Neural crest cell (in vitro differentiated cells): ENCODE measurements around the gene ISL1. TPM values are rescaled to one million over a fixed set of nuclear protein-coding genes. Genes with fewer than 3 reads are reported as not detected.

Experiments used
- DNase-seq: peaks from one replicate; pipeline ENCODE4 v3.0.0; 2021; ENCODE audit warnings: low read depth, mixed read lengths, low spot score
- H3K27ac Mint-ChIP-seq: one replicate; pipeline ENCODE4 v1.8.0; 2021; ENCODE audit warnings: mild to moderate bottlenecking, mixed read lengths; ENCODE audit not compliant: unreplicated experiment
- H3K27me3 Mint-ChIP-seq: 2 replicates; pipeline ENCODE4 v1.8.0; 2021; ENCODE audit warnings: low read depth, mild to moderate bottlenecking, mixed read lengths
- H3K36me3 Mint-ChIP-seq: 2 replicates; pipeline ENCODE4 v1.8.0; 2021; ENCODE audit warnings: low read depth, mild to moderate bottlenecking, mixed read lengths
- H3K4me1 Mint-ChIP-seq: 2 replicates; pipeline ENCODE4 v1.8.0; 2021; ENCODE audit warnings: mixed read lengths
- H3K4me3 Mint-ChIP-seq: one replicate; pipeline ENCODE4 v1.8.0; 2021; ENCODE audit warnings: mild to moderate bottlenecking, mixed read lengths
- H3K9me3 Mint-ChIP-seq: 2 replicates; pipeline ENCODE4 v1.8.0; 2021; ENCODE audit warnings: mixed read lengths
- long read RNA-seq: library from polyadenylated mRNA; unstranded; transcript quantifications from one replicate; pipeline ENCODE4 v2.0.0, GENCODE V29; 2020
- total RNA-seq: library from RNA; stranded (reverse); gene quantifications from 2 replicates; pipeline ENCODE4 v1.2.1, GENCODE V29; 2021
- TF ChIP-seq, protein P1 (sequence below): fragments of 200-600 bp; sonication (generic); conservative IDR thresholded peaks from 2 replicates; pipeline ENCODE4 v1.5.0; 2021; ENCODE audit warnings: antibody characterized with exemption, mild to moderate bottlenecking

ISL1 gene
- 9.4 and 9.8 TPM in 2 replicates for total RNA-seq
- long read RNA-seq, transcript ISL1-201 (6 exons, 2,459 nt), result major isoform, 37 of 47 reads
- long read RNA-seq, partial matches to known transcripts, result 5 of 47 reads
- long read RNA-seq, other reads (novel, unspliced or antisense), result 4 of 47 reads

DNA sequence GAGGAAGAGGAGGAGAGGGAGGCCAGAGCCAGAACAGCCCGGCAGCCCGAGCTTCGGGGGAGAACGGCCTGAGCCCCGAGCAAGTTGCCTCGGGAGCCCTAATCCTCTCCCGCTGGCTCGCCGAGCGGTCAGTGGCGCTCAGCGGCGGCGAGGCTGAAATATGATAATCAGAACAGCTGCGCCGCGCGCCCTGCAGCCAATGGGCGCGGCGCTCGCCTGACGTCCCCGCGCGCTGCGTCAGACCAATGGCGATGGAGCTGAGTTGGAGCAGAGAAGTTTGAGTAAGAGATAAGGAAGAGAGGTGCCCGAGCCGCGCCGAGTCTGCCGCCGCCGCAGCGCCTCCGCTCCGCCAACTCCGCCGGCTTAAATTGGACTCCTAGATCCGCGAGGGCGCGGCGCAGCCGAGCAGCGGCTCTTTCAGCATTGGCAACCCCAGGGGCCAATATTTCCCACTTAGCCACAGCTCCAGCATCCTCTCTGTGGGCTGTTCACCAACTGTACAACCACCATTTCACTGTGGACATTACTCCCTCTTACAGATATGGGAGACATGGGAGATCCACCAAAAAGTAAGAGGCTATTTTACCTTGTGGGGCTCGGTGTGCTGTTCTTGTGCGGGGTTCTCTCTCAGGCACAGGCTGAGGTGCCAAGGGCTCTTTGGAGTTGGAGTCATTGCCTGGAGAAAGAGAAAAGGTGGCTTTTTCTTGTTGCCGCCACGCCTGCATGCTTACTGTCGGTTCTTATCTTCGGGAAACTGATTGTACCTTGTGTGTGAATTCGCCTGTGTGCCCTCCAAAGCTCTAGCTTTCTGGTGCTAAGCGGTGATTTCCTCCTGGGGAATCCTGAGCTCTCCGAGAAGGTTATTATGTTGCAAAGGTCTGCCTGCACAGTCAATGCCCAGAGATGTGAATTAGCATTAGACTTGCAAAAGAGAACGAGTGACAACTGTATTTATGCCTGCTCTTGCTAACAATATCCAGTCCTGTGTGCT lies at the start of gene ISL1:
ISL1 (plus strand) TSS at position 318 of the 991 bp plus-strand sequence; CDS start at position 542, 224 bp downstream.
- DNase-seq, result peak; percentile 71
- Mint-ChIP-seq H3K27ac (no peak within 1 kb of the TSS), H3K36me3 (peaks cover 2% of the 10 kb centered on the region), H3K4me1 (peaks cover 29% of the 10 kb centered on the region), H3K27me3 (peaks cover 100% of the 10 kb centered on the region), H3K4me3 (peak within 1 kb of the TSS; percentile 89), H3K9me3 (no peaks in the 10 kb centered on the region)
- TF ChIP-seq, protein P1, sequence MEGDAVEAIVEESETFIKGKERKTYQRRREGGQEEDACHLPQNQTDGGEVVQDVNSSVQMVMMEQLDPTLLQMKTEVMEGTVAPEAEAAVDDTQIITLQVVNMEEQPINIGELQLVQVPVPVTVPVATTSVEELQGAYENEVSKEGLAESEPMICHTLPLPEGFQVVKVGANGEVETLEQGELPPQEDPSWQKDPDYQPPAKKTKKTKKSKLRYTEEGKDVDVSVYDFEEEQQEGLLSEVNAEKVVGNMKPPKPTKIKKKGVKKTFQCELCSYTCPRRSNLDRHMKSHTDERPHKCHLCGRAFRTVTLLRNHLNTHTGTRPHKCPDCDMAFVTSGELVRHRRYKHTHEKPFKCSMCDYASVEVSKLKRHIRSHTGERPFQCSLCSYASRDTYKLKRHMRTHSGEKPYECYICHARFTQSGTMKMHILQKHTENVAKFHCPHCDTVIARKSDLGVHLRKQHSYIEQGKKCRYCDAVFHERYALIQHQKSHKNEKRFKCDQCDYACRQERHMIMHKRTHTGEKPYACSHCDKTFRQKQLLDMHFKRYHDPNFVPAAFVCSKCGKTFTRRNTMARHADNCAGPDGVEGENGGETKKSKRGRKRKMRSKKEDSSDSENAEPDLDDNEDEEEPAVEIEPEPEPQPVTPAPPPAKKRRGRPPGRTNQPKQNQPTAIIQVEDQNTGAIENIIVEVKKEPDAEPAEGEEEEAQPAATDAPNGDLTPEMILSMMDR, result no peak

DNA sequence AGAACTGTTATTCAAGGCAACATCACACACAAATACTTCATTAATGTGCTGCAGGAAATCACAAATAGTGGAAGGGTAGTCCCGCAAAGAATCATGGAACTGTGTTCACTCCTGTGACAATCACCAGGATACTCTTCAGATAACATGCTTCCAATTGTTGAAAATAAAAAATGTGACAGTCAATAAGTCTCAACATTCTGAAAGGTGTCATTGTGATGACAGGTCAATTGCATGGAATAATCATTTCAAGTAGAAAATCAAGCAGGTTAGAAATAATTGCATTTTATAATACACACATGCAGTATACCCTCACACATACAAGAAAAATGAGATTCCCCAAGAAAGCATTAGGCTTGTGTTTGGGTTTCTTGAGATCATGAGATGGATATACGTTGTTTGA lies 46.4 kb upstream of the ISL1 start:
- DNase-seq, result no peak
- Mint-ChIP-seq H3K27ac (no peak overlapping the region), H3K36me3 (no peaks in the 10 kb centered on the region), H3K4me1 (no peaks in the 10 kb centered on the region), H3K27me3 (no peaks in the 10 kb centered on the region), H3K4me3 (no peak overlapping the region), H3K9me3 (peaks cover 3% of the 10 kb centered on the region)
- TF ChIP-seq, protein P1, result no peak

DNA sequence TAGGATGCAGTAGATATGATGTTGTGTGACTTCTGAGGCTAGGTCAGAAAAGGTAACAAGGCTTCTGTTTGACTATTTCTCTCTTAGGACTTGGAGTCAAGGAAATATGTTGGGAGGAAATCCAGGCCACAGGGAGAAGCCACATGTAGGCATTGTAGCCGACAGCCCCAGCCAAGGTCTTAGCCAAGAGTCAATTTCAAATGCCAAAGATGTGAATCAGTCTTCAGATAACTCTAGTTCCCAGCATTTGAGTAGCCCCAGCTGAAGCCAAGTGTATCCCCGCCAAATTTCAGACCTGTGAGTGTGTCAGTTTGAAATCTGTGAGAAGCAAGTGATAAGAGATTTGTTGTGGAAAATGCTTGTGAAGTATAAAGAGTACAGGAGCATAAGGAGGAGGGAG lies 38.1 kb upstream of the ISL1 start:
- DNase-seq, result no peak
- H3K27ac Mint-ChIP-seq, result no peak overlapping the region
- H3K4me3 Mint-ChIP-seq, result no peak overlapping the region
- H3K36me3 Mint-ChIP-seq, result peaks cover 4% of the 10 kb centered on the region
- TF ChIP-seq, protein P1, result no peak
- peaks cover 7% of the 10 kb centered on the region for H3K27me3 Mint-ChIP-seq
- H3K4me1 Mint-ChIP-seq, result no peaks in the 10 kb centered on the region
- H3K9me3 Mint-ChIP-seq, result peaks cover 9% of the 10 kb centered on the region

GRCh38 chr5:51347157-51347556 lies 36.1 kb upstream of the ISL1 start:
- DNase-seq, result no peak
- TF ChIP-seq, protein P1, result no peak
- no peak overlapping the region for H3K27ac Mint-ChIP-seq
- peaks cover 7% of the 10 kb centered on the region for H3K27me3 Mint-ChIP-seq
- peaks cover 4% of the 10 kb centered on the region for H3K36me3 Mint-ChIP-seq
- H3K4me3 Mint-ChIP-seq, result no peak overlapping the region
- H3K4me1 Mint-ChIP-seq, result no peaks in the 10 kb centered on the region
- peaks cover 9% of the 10 kb centered on the region for H3K9me3 Mint-ChIP-seq

DNA sequence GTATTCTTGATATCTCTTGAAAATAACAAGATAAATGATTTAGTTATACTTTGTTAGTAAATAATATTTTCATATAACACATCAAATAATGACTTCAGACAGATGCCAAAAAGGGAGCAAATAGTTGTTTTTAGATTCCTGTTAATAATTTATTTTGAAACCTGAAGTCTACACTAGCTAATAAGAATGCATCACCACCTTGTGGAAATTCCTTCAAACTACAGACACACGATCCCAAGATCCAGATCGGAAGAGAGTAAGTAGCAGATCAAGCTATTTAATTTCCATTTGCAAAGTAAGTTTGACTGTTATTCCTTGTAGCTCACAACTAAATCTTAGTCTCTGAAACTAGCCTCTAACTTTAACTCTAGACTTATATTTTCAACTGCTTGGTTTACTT lies 35.5 kb upstream of the ISL1 start:
- TF ChIP-seq, protein P1, result peak; percentile 31
- Mint-ChIP-seq H3K36me3 (peaks cover 4% of the 10 kb centered on the region), H3K9me3 (peaks cover 9% of the 10 kb centered on the region), H3K27ac (no peak overlapping the region), H3K27me3 (peaks cover 7% of the 10 kb centered on the region), H3K4me1 (no peaks in the 10 kb centered on the region), H3K4me3 (no peak overlapping the region)
- DNase-seq, result no peak
